PFSK-1 (cell line): Measurements from ENCODE around the gene MRTFA.

Source experiments
- FOXP2 ChIP-seq: optimal IDR thresholded peaks from 2 replicates; pipeline ENCODE3; 2011; ENCODE audit warnings: borderline replicate concordance, control low read depth, inconsistent platforms; ENCODE audit not compliant: insufficient read depth; ENCODE audit errors: extremely low read length, extremely low read depth
- POLR2AphosphoS5 ChIP-seq: IDR thresholded peaks from 2 replicates; pipeline ENCODE4 v1.6.1; 2012; ENCODE audit warnings: low read depth, mild to moderate bottlenecking, control low read depth, low read length, moderate library complexity
- SIN3A ChIP-seq: IDR thresholded peaks from 2 replicates; pipeline ENCODE4 v1.6.1; 2012; ENCODE audit warnings: mild to moderate bottlenecking, low read length, moderate library complexity, borderline replicate concordance; ENCODE audit not compliant: insufficient read depth

GRCh38 chr22:40484906-40485669 lies 151.4 kb downstream of the MRTFA start:
- TF ChIP-seq SIN3A: no peak
- TF ChIP-seq FOXP2: no peak
- TF ChIP-seq POLR2AphosphoS5: no peak
